Caco-2 (cell line): ENCODE measurements around the gene LHX4. TPM values are rescaled to one million over a fixed set of nuclear protein-coding genes. Genes with fewer than 3 reads are reported as not detected.

Experiments
- BruUV-seq: library from RNA; stranded (reverse); fragments of 400-500 nt; replicated peaks from 2 replicates; lab custom pipeline; 2021; lab: Mats Ljungman, UMichigan
- CTCF ChIA-PET: fragments of 300-600 bp; sonication (Branson Sonifier 250); formaldehyde crosslinking; loops from one replicate; lab custom pipeline; 2022; ENCODE audit warnings: antibody characterized with exemption; lab: Charles Lee
- POLR2A ChIA-PET: fragments of 300-600 bp; sonication (Branson Sonifier 250); formaldehyde crosslinking; loops from one replicate; lab custom pipeline; 2022; ENCODE audit warnings: antibody characterized with exemption; lab: Charles Lee
- DNase-seq, 2 experiments: peaks; one replicate each; pipeline versions ENCODE4 v3.0.0 to v3.0.0-alpha.2; 2020 to 2022
- H3K27me3 ChIP-seq: replicated peaks from 2 replicates; pipeline ENCODE4 v1.6.0; 2011; ENCODE audit warnings: low read length; ENCODE audit not compliant: control insufficient read depth, insufficient read depth
- H3K36me3 ChIP-seq: 2 replicates; pipeline ENCODE4 v1.5.1; 2011; ENCODE audit warnings: low read length; ENCODE audit not compliant: control insufficient read depth, insufficient read depth
- H3K4me1 ChIP-seq: fragments of 250-450 bp; sonication (Bioruptor Pico); 2 replicates; pipeline ENCODE4 v1.5.1; 2020; ENCODE audit warnings: mild to moderate bottlenecking
- H3K4me3 ChIP-seq: 2 replicates; pipeline ENCODE4 v1.5.1; 2011; ENCODE audit warnings: low read depth, mild to moderate bottlenecking, control low read depth, low read length
- H3K9me3 ChIP-seq: fragments of 250-450 bp; sonication (Bioruptor Pico); 2 replicates; pipeline ENCODE4 v1.5.1; 2020; ENCODE audit warnings: mild to moderate bottlenecking, moderate library complexity
- H3K27ac Mint-ChIP-seq: one replicate; pipeline ENCODE4 v1.8.0; 2022; ENCODE audit warnings: mixed read lengths; ENCODE audit not compliant: unreplicated experiment
- H3K27me3 Mint-ChIP-seq: one replicate; pipeline ENCODE4 v1.8.0; 2022; ENCODE audit warnings: mixed read lengths; ENCODE audit not compliant: insufficient read depth, unreplicated experiment
- H3K36me3 Mint-ChIP-seq: one replicate; pipeline ENCODE4 v1.8.0; 2022; ENCODE audit warnings: mild to moderate bottlenecking, mixed read lengths; ENCODE audit not compliant: insufficient read depth, unreplicated experiment
- H3K4me1 Mint-ChIP-seq: one replicate; pipeline ENCODE4 v1.8.0; 2022; ENCODE audit warnings: low read depth, mixed read lengths; ENCODE audit not compliant: unreplicated experiment
- H3K4me3 Mint-ChIP-seq: one replicate; pipeline ENCODE4 v1.8.0; 2022; ENCODE audit warnings: mild to moderate bottlenecking, moderate library complexity, mixed read lengths; ENCODE audit not compliant: unreplicated experiment
- H3K9me3 Mint-ChIP-seq: one replicate; pipeline ENCODE4 v1.8.0; 2022; ENCODE audit warnings: mixed read lengths; ENCODE audit not compliant: unreplicated experiment
- intact Hi-C: fragments of 100-400 bp; cut with micrococcal nuclease; formaldehyde crosslinking; loops from one replicate; pipeline ENCODE4 v1.10.0; 2022; ENCODE audit not compliant: unreplicated experiment
- total RNA-seq: library from RNA; stranded (reverse); gene quantifications from 2 replicates; pipeline ENCODE4 v1.2.3, GENCODE V29; 2022
- TF ChIP-seq, protein P1 (sequence below), 2 experiments: fragments of 200-600 bp in 1 of 2; IDR thresholded peaks; 1 replicate in 1 of 2; 2 replicates in 1 of 2; pipeline versions ENCODE4 v1.5.1 to v1.8.0; 2011 to 2022; ENCODE audit warnings: antibody characterized with exemption in 1 of 2, control low read depth in 1 of 2, inconsistent platforms in 1 of 2, low read depth in 1 of 2, low read length in 1 of 2, mild to moderate bottlenecking in 1 of 2, moderate library complexity in 1 of 2; ENCODE audit not compliant: insufficient read depth in 1 of 2, severe bottlenecking in 1 of 2, unreplicated experiment in 1 of 2

Gene LHX4
- total RNA-seq, 1 experiment from 2014 or later: 0.16 TPM

DNA sequence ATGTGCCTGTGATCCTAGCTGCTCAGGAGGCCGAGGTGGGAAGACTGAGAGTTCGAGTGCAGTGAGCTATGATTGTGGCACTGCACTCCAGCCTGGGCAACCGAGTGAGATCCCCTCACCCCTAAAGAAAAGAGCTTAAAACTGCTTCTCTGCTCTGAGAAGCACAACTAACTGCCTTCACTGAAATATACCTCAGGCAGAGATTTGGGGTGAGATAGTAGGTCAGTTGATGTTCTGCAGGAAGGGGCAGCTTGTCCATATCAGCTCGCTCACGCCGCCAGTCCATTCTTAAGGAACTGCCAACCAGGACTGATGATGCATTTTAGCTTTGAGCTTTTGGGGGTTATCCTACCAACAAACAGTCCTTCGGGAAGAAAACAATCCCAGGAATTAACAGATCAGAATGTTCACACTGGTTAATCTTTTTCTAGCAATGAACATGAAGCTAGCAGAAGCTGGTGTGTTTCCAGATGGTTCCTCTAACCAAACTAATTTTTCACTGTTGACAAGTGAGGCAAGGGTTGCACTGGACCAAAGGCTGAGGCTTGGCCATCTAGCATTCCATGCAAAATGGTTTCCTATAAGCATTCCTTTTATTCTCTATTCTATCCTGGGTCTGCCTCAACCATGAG is 31.6 kb downstream of the LHX4 start:
- H3K9me3 Mint-ChIP-seq: no peaks in the 10 kb centered on the region
- H3K27ac Mint-ChIP-seq: no peak overlapping the region
- Histone ChIP-seq H3K4me3 (no peak overlapping the region), H3K4me1 (no peaks in the 10 kb centered on the region), H3K36me3 (no peaks in the 10 kb centered on the region), H3K9me3 (no peaks in the 10 kb centered on the region), H3K27me3 (no peaks in the 10 kb centered on the region)
- no peaks in the 10 kb centered on the region for H3K4me1 Mint-ChIP-seq
- H3K36me3 Mint-ChIP-seq: peaks cover 13% of the 10 kb centered on the region
- POLR2A ChIA-PET: no interaction called here
- intact Hi-C loops: no loop called here
- DNase-seq: no peak
- CTCF ChIA-PET: interaction anchor here (0.9 kb wide), 1 partner anchor 154 kb away, joined by 3 read pairs; no protein-coding TSS in a partner anchor
- BruUV-seq: no TSS peak
- no peak overlapping the region for H3K4me3 Mint-ChIP-seq
- TF ChIP-seq, protein P1, sequence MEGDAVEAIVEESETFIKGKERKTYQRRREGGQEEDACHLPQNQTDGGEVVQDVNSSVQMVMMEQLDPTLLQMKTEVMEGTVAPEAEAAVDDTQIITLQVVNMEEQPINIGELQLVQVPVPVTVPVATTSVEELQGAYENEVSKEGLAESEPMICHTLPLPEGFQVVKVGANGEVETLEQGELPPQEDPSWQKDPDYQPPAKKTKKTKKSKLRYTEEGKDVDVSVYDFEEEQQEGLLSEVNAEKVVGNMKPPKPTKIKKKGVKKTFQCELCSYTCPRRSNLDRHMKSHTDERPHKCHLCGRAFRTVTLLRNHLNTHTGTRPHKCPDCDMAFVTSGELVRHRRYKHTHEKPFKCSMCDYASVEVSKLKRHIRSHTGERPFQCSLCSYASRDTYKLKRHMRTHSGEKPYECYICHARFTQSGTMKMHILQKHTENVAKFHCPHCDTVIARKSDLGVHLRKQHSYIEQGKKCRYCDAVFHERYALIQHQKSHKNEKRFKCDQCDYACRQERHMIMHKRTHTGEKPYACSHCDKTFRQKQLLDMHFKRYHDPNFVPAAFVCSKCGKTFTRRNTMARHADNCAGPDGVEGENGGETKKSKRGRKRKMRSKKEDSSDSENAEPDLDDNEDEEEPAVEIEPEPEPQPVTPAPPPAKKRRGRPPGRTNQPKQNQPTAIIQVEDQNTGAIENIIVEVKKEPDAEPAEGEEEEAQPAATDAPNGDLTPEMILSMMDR (IDR thresholded peaks at IDR 0.05; ENCODE audit: insufficient read depth in 1 of 2, low read depth in 1 of 2, low read length in 1 of 2, severe bottlenecking in 1 of 2, unreplicated experiment in 1 of 2): no peak
- no peaks in the 10 kb centered on the region for H3K27me3 Mint-ChIP-seq

DNA sequence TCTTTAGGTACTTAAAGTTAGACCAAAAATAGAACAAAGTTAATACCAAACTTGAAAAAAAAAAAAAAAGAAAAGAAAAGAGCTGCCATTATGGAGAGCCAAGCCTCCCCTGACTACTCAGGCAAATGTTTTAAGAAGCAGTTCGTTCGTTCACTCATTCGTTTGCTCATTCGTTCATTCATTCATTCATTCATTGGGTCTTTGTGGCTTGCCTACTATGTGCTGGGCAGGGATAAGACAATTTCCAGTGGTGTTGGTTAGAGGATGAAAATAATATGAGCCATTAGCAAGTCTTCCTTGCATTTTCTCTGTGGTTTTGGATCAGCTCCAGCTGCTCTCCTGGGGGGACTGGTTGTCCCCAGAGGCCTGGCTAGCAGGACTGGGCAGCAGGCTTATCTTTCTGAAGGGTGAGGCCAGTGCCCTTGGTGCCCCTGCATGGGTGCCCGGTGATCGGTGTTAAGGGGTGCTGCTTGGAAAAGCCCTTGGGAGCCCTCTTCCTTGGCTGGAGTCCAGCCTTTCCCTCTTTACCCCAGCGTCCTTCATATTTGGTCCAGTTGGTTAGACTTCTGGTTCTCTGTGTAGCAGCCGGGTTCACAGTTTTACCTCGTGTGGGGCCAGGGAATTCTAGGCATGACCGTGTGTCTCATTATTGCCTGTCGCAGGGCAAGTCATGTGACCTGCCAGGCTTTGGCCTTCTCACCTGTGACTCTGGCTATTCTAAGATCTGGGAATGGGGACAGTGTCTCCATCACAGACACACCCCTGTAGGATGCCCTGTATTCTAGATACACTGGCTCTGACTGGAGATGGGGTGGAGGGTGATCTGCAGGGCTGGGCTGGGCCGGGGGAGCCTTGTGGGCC is 32.8 kb downstream of the LHX4 start:
- DNase-seq: no peak
- BruUV-seq: no TSS peak
- Mint-ChIP-seq H3K27ac (no peak overlapping the region), H3K9me3 (no peaks in the 10 kb centered on the region), H3K4me1 (no peaks in the 10 kb centered on the region), H3K36me3 (peaks cover 13% of the 10 kb centered on the region), H3K4me3 (no peak overlapping the region), H3K27me3 (no peaks in the 10 kb centered on the region)
- CTCF ChIA-PET: no interaction called here
- no peaks in the 10 kb centered on the region for H3K36me3 ChIP-seq
- POLR2A ChIA-PET: interaction anchor here (0.6 kb wide), 1 partner anchor 27 kb away, joined by 6 read pairs; no protein-coding TSS in a partner anchor
- no peaks in the 10 kb centered on the region for H3K4me1 ChIP-seq
- no peak overlapping the region for H3K4me3 ChIP-seq
- H3K9me3 ChIP-seq: no peaks in the 10 kb centered on the region
- no peaks in the 10 kb centered on the region for H3K27me3 ChIP-seq
- TF ChIP-seq, protein P1 (IDR thresholded peaks at IDR 0.05; ENCODE audit: insufficient read depth in 1 of 2, low read depth in 1 of 2, low read length in 1 of 2, severe bottlenecking in 1 of 2, unreplicated experiment in 1 of 2): no peak
- intact Hi-C loops: no loop called here

DNA sequence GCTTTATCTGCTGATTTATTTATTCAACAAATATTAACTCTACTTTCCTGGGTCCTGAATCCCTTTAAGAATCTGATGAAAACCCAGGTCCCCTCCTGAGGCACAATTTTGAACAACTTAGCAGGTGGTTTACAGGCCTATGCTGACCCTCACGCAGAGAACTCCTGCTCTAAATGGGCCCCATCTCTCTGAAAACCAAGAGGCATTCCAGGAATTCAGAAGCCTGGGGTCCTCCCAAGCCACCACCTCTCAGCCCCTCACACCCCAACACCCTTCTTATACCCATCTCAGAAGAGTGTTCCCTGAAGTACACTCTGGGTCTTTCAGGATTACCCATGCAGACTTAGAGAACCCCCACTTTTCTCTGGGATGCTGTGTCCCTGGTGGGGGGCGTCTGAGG is 34.5 kb downstream of the LHX4 start:
- CTCF ChIA-PET: no interaction called here
- POLR2A ChIA-PET: no interaction called here
- Histone ChIP-seq H3K4me3 (no peak overlapping the region), H3K36me3 (no peaks in the 10 kb centered on the region), H3K27me3 (no peaks in the 10 kb centered on the region), H3K9me3 (no peaks in the 10 kb centered on the region), H3K4me1 (no peaks in the 10 kb centered on the region)
- no peak for DNase-seq
- H3K27ac Mint-ChIP-seq: no peak overlapping the region
- H3K9me3 Mint-ChIP-seq: no peaks in the 10 kb centered on the region
- TF ChIP-seq, protein P1 (IDR thresholded peaks at IDR 0.05; ENCODE audit: insufficient read depth in 1 of 2, low read depth in 1 of 2, low read length in 1 of 2, severe bottlenecking in 1 of 2, unreplicated experiment in 1 of 2): no peak
- no TSS peak for BruUV-seq
- intact Hi-C loops: no loop called here
- no peaks in the 10 kb centered on the region for H3K27me3 Mint-ChIP-seq
- H3K36me3 Mint-ChIP-seq: peaks cover 13% of the 10 kb centered on the region
- no peaks in the 10 kb centered on the region for H3K4me1 Mint-ChIP-seq
- no peak overlapping the region for H3K4me3 Mint-ChIP-seq
